ENCODE measurements around the gene MYO5B. TPM values are rescaled to one million over a fixed set of nuclear protein-coding genes. Genes with fewer than 3 reads are reported as not detected.

MYO5B gene
- total and polyA plus RNA-seq, 2 donors (not counting 1 experiment from before 2014, with no cell fraction given): 0.30 to 1.7 TPM

- Histone ChIP-seq H2AFZ (ENCODE audit: insufficient read depth, low read depth, low read length, poor library complexity, severe bottlenecking) (no peak overlapping the region), H3K27me3 (replicated peaks in 1 of 4; ENCODE audit: control extremely low read depth in 1 of 4, control insufficient read depth in 3 of 4, insufficient read depth in 4 of 4, low read length in 3 of 4) (peaks cover 0 to 2% (median 0%) of the 10 kb centered on the region in 4 experiments), H3K4me3 (ENCODE audit: control extremely low read depth in 1 of 5, extremely low read depth in 1 of 5, insufficient read depth in 1 of 5, low read depth in 2 of 5, low read length in 4 of 5) (no peak overlapping the region), H3K9ac (ENCODE audit: low read length) (no peak overlapping the region), H3K4me2 (replicated peaks; ENCODE audit: low read depth, low read length, poor library complexity, severe bottlenecking) (no peak overlapping the region), H3K36me3 (replicated peaks in 1 of 2; ENCODE audit: control extremely low read depth in 1 of 2, control insufficient read depth in 1 of 2, extremely low read depth in 1 of 2, insufficient read depth in 2 of 2, low read length in 1 of 2) (no peaks in the 10 kb centered on the region), H3K27ac (ENCODE audit: low read length in 2 of 2) (no peak overlapping the region), H3K79me2 (ENCODE audit: control insufficient read depth, insufficient read depth, low read length) (no peaks in the 10 kb centered on the region), H4K20me1 (ENCODE audit: control insufficient read depth, insufficient read depth, low read length, poor library complexity, severe bottlenecking) (no peaks in the 10 kb centered on the region), H3K4me1 (ENCODE audit: control insufficient read depth in 2 of 2, insufficient read depth in 2 of 2, low read length in 2 of 2) (no peaks in the 10 kb centered on the region), H3K9me3 (ENCODE audit: control extremely low read depth in 1 of 3, control insufficient read depth in 2 of 3, insufficient read depth in 1 of 3, low read length in 2 of 3) (no peaks in the 10 kb centered on the region)
- intact Hi-C loops (cut with micrococcal nuclease): no loop called here
- ChIA-PET POLR2A (no interaction called here), CTCF (no interaction called here)
- no peak overlapping the region for H3K4me3 Mint-ChIP-seq
- H3K4me1 Mint-ChIP-seq: no peaks in the 10 kb centered on the region
- H3K27me3 Mint-ChIP-seq: peaks cover 20% of the 10 kb centered on the region
- peak overlapping the region; percentile 50 for H3K27ac Mint-ChIP-seq
- no peak for ATAC-seq (ENCODE audit: low read depth)
- DNase-seq: no peak
- H3K9me3 Mint-ChIP-seq (ENCODE audit: insufficient read depth): no peaks in the 10 kb centered on the region
- TF ChIP-seq EZH2 (IDR thresholded peaks at IDR 0.05; ENCODE audit: borderline replicate concordance, insufficient read depth, low read depth, low read length, poor library complexity, severe bottlenecking) (no peak), CTCF (IDR thresholded peaks at IDR 0.05) (no peak)
- WGBS (ENCODE audit: insufficient coverage): 94% methylated on average over 5 of the region's 6 CpGs
Measured at GRCh38 chr18:49845629-49846360, 349.2 kb downstream of the MYO5B start.

GRCh38 chr18:49844903-49845302 is 350.0 kb downstream of the MYO5B start:
- TF ChIP-seq EZH2 (IDR thresholded peaks at IDR 0.05; ENCODE audit: borderline replicate concordance, insufficient read depth, low read depth, low read length, poor library complexity, severe bottlenecking): no peak
- no peak for TF ChIP-seq CTCF (IDR thresholded peaks at IDR 0.05)
- ATAC-seq (ENCODE audit: low read depth): no peak
- no peaks in the 10 kb centered on the region for H3K36me3 ChIP-seq (replicated peaks in 1 of 2; ENCODE audit: control extremely low read depth in 1 of 2, control insufficient read depth in 1 of 2, extremely low read depth in 1 of 2, insufficient read depth in 2 of 2, low read length in 1 of 2)
- CTCF ChIA-PET: no interaction called here
- intact Hi-C loops (cut with micrococcal nuclease): no loop called here
- no peaks in the 10 kb centered on the region for H4K20me1 ChIP-seq (ENCODE audit: control insufficient read depth, insufficient read depth, low read length, poor library complexity, severe bottlenecking)
- no peaks in the 10 kb centered on the region for H3K9me3 ChIP-seq (ENCODE audit: control extremely low read depth in 1 of 3, control insufficient read depth in 2 of 3, insufficient read depth in 1 of 3, low read length in 2 of 3)
- POLR2A ChIA-PET: no interaction called here
- no peak overlapping the region for H3K4me3 Mint-ChIP-seq
- no peak overlapping the region for H3K27ac Mint-ChIP-seq
- H3K9me3 Mint-ChIP-seq (ENCODE audit: insufficient read depth): no peaks in the 10 kb centered on the region
- WGBS (ENCODE audit: insufficient coverage): 78% methylated on average over 1 of the region's 1 CpG
- no peak overlapping the region for H3K27ac ChIP-seq (ENCODE audit: low read length in 2 of 2)
- peaks cover 0 to 2% (median 0%) of the 10 kb centered on the region in 4 experiments for H3K27me3 ChIP-seq (replicated peaks in 1 of 4; ENCODE audit: control extremely low read depth in 1 of 4, control insufficient read depth in 3 of 4, insufficient read depth in 4 of 4, low read length in 3 of 4)
- no peaks in the 10 kb centered on the region for H3K4me1 Mint-ChIP-seq
- no peak for DNase-seq
- no peak overlapping the region for H3K9ac ChIP-seq (ENCODE audit: low read length)
- no peak overlapping the region for H2AFZ ChIP-seq (ENCODE audit: insufficient read depth, low read depth, low read length, poor library complexity, severe bottlenecking)
- H3K79me2 ChIP-seq (ENCODE audit: control insufficient read depth, insufficient read depth, low read length): no peaks in the 10 kb centered on the region
- H3K27me3 Mint-ChIP-seq: peaks cover 20% of the 10 kb centered on the region
- H3K4me2 ChIP-seq (replicated peaks; ENCODE audit: low read depth, low read length, poor library complexity, severe bottlenecking): no peak overlapping the region
- no peaks in the 10 kb centered on the region for H3K4me1 ChIP-seq (ENCODE audit: control insufficient read depth in 2 of 2, insufficient read depth in 2 of 2, low read length in 2 of 2)
- H3K4me3 ChIP-seq (ENCODE audit: control extremely low read depth in 1 of 5, extremely low read depth in 1 of 5, insufficient read depth in 1 of 5, low read depth in 2 of 5, low read length in 4 of 5): no peak overlapping the region

All from B cell (primary cell).